Placental pericyte (primary cell): ENCODE data around the gene MTA1. TPM values are rescaled to one million over a fixed set of nuclear protein-coding genes. Genes with fewer than 3 reads are reported as not detected.

ENCODE experiments used
- total RNA-seq: library from RNA; depleted of rRNA; stranded (reverse); fragments of >200 nt; gene quantifications from 2 replicates; pipeline ENCODE4 v1.2.3, GENCODE V29; 2012

The MTA1 gene
- 62.3 and 72.2 TPM in 2 replicates for total RNA-seq

GRCh38 chr14:105419195-105420091, at the start of gene MTA1:
TSS of gene MTA1 (plus strand) at chr14:105419827. CDS start at chr14:105420036, 209 bp downstream.

GRCh38 chr14:105398044-105398725, 21.4 kb upstream of the MTA1 start, which contains the start of gene TEX22:
TSS of gene TEX22 (plus strand) at chr14:105398538. CDS start at chr14:105399341, 803 bp downstream.

GRCh38 chr14:105474483-105475268, 55.0 kb downstream of the MTA1 start, which contains the start of gene CRIP2:
TSS of gene CRIP2 (plus strand) at chr14:105474821. CDS start at chr14:105474863, 42 bp downstream.

GRCh38 chr14:105486163-105486973, 66.7 kb downstream of the MTA1 start, which contains the start of gene CRIP1:
TSS of gene CRIP1 (plus strand) at chr14:105486886. CDS start at chr14:105487260, 374 bp downstream.

GRCh38 chr14:105490572-105491365, 71.1 kb downstream of the MTA1 start, which contains the start of gene TEDC1:
TSS of gene TEDC1 (plus strand) at chr14:105491246. CDS start at chr14:105491376, 130 bp downstream.

Other genes starting within 250 kb of the MTA1 start
- 11.2 and 32.6 TPM in 2 replicates for gene NUDT14, start 238.5 kb upstream of the MTA1 start, total RNA-seq
- 52.7 and 106 TPM in 2 replicates for gene BTBD6, start 171.3 kb upstream of the MTA1 start, total RNA-seq
- gene BRF1, start 118.8 kb upstream of the MTA1 start, total RNA-seq: 33.3 and 50.1 TPM in 2 replicates
- 57.3 and 62.3 TPM in 2 replicates for gene PACS2, start 105.1 kb upstream of the MTA1 start, total RNA-seq
- under 0.01 TPM in 1 of 2 replicates, not detected in the other for gene TEX22, start 21.3 kb upstream of the MTA1 start, total RNA-seq
- 10.5 and 60.7 TPM in 2 replicates for gene CRIP2, start 55.0 kb downstream of the MTA1 start, total RNA-seq
- gene CRIP1, start 67.1 kb downstream of the MTA1 start, total RNA-seq: 5.3 and 7.3 TPM in 2 replicates
- gene TEDC1, start 71.4 kb downstream of the MTA1 start, total RNA-seq: 2.6 and 25.8 TPM in 2 replicates
- 3.3 and 5.7 TPM in 2 replicates for gene TMEM121, start 106.8 kb downstream of the MTA1 start, total RNA-seq